ENCODE data around the gene NUAK1. TPM values are rescaled to one million over a fixed set of nuclear protein-coding genes. Genes with fewer than 3 reads are reported as not detected.

NUAK1 gene
- total RNA-seq, 1 donor: 21.7 TPM

DNA sequence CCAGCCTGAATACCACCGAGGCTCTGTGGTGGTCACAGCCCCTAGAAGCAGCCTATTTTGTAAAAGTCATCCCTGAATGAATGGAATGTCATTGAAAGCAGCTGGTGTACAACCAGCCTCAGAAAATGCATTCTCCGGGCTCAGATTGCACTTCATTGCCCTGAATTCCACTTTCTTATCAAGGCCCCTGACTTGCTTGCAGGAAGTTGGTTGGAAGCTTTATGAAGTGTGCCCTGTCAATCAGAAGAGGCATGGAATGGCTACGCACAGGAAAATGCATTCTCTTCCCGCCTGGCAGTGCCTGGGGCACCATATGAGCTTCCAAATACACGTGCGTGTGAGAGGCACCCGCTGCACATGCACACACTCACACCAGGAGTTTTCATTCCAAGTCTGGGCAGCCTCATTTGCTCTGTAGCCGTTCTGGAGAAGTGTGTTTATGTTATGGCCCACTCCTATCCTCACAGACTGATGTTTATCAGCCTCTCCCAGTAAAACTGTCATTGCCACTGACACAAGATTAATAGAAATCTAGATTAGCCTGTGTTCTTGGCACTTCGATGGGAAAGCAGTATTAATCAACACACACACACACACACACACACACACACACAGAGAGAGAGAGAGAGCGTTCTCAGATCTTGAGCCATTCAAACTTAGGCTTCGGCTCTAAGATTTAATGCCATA lies 63.9 kb downstream of the NUAK1 start:
- Histone ChIP-seq H3K36me3 (ENCODE audit: insufficient read depth, low read length) (peaks cover 31% of the 10 kb centered on the region), H2AFZ (ENCODE audit: low read length) (no peak overlapping the region), H3K9me3 (ENCODE audit: low read depth, low read length) (no peaks in the 10 kb centered on the region), H3K79me2 (ENCODE audit: insufficient read depth, low read length) (no peaks in the 10 kb centered on the region), H3K4me3 (ENCODE audit: insufficient read depth, low read length) (no peak overlapping the region), H3K27ac (ENCODE audit: low read depth, low read length) (no peak overlapping the region), H3K4me1 (ENCODE audit: insufficient read depth, low read length) (peaks cover 24% of the 10 kb centered on the region), H4K20me1 (ENCODE audit: insufficient read depth, low read length) (no peaks in the 10 kb centered on the region), H3K27me3 (ENCODE audit: insufficient read depth, low read length) (no peaks in the 10 kb centered on the region), H3K4me2 (ENCODE audit: insufficient read depth, low read length) (no peak overlapping the region)
- DNase-seq (ENCODE audit: insufficient read length, low spot score, missing footprints): no peak
- TF ChIP-seq, protein P1, sequence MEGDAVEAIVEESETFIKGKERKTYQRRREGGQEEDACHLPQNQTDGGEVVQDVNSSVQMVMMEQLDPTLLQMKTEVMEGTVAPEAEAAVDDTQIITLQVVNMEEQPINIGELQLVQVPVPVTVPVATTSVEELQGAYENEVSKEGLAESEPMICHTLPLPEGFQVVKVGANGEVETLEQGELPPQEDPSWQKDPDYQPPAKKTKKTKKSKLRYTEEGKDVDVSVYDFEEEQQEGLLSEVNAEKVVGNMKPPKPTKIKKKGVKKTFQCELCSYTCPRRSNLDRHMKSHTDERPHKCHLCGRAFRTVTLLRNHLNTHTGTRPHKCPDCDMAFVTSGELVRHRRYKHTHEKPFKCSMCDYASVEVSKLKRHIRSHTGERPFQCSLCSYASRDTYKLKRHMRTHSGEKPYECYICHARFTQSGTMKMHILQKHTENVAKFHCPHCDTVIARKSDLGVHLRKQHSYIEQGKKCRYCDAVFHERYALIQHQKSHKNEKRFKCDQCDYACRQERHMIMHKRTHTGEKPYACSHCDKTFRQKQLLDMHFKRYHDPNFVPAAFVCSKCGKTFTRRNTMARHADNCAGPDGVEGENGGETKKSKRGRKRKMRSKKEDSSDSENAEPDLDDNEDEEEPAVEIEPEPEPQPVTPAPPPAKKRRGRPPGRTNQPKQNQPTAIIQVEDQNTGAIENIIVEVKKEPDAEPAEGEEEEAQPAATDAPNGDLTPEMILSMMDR (IDR thresholded peaks at IDR 0.05; ENCODE audit: extremely low read depth, low read depth, low read length): no peak

DNA sequence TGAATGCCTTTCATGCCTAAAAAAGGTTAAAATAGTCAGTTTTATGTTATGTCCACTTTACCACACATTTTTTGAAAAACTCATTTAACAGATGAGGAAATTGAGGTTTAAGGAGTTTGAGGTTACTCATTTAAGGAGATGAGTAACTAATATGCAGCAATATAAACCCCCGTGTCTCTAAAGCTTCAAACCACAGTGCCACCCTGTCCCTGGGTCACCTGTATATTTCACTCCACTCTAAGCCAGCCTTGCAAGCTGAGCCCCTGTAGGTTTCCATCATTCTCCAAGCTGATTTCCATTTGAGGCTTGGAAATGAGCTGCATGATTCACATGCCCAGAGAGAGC lies 64.4 kb downstream of the NUAK1 start:
- TF ChIP-seq, protein P1 (IDR thresholded peaks at IDR 0.05; ENCODE audit: extremely low read depth, low read depth, low read length): no peak
- H3K27me3 ChIP-seq (ENCODE audit: insufficient read depth, low read length): no peaks in the 10 kb centered on the region
- H3K4me3 ChIP-seq (ENCODE audit: insufficient read depth, low read length): no peak overlapping the region
- H4K20me1 ChIP-seq (ENCODE audit: insufficient read depth, low read length): no peaks in the 10 kb centered on the region
- H3K4me2 ChIP-seq (ENCODE audit: insufficient read depth, low read length): no peak overlapping the region
- peaks cover 20% of the 10 kb centered on the region for H3K4me1 ChIP-seq (ENCODE audit: insufficient read depth, low read length)
- no peak for DNase-seq (ENCODE audit: insufficient read length, low spot score, missing footprints)
- peaks cover 36% of the 10 kb centered on the region for H3K36me3 ChIP-seq (ENCODE audit: insufficient read depth, low read length)
- H3K27ac ChIP-seq (ENCODE audit: low read depth, low read length): no peak overlapping the region
- no peaks in the 10 kb centered on the region for H3K79me2 ChIP-seq (ENCODE audit: insufficient read depth, low read length)
- H2AFZ ChIP-seq (ENCODE audit: low read length): no peak overlapping the region
- H3K9me3 ChIP-seq (ENCODE audit: low read depth, low read length): no peaks in the 10 kb centered on the region

DNA sequence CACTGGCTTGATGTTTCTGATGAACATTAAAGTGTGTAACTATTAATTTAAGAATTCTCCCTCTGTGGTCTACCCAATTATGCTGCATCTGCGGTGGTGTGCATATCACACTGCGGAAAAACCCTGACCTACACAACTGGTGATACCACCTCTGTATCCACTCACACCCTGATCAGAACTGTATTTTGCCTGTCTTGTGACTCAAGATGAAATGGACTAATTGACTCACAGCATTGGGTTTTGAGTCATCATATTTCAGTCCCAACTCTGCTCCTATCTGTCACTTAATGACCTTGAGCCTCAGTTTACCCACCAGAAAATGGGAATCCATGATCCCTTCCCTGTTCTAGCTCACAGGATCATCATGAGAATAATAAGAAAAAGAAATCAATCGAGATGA lies 65.6 kb downstream of the NUAK1 start:
- TF ChIP-seq, protein P1 (IDR thresholded peaks at IDR 0.05; ENCODE audit: extremely low read depth, low read depth, low read length): no peak
- Histone ChIP-seq H3K4me3 (ENCODE audit: insufficient read depth, low read length) (no peak overlapping the region), H3K4me2 (ENCODE audit: insufficient read depth, low read length) (no peak overlapping the region), H3K36me3 (ENCODE audit: insufficient read depth, low read length) (peaks cover 42% of the 10 kb centered on the region), H3K27ac (ENCODE audit: low read depth, low read length) (no peak overlapping the region), H3K27me3 (ENCODE audit: insufficient read depth, low read length) (no peaks in the 10 kb centered on the region), H4K20me1 (ENCODE audit: insufficient read depth, low read length) (no peaks in the 10 kb centered on the region), H2AFZ (ENCODE audit: low read length) (no peak overlapping the region), H3K9me3 (ENCODE audit: low read depth, low read length) (no peaks in the 10 kb centered on the region), H3K4me1 (ENCODE audit: insufficient read depth, low read length) (peaks cover 10% of the 10 kb centered on the region), H3K79me2 (ENCODE audit: insufficient read depth, low read length) (no peaks in the 10 kb centered on the region)
- no peak for DNase-seq (ENCODE audit: insufficient read length, low spot score, missing footprints)

DNA sequence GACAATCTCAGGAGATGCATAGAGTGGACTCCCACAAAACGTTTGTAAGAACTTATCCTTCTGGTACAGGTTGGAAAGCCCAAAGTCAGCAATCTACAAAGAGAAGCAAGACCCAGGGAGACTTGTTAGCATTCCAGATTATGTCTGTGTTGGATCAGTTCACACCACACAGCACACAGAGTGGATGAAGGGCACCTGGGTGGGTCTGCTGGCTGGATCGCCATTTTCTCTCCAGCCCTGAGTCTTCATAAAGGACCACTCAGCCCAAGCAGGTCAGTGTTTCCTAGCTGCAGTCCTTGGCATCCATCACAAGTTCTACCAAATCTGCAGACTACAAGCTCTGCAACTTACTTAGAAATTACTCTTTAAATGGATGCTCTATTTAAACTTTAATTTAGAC lies 66.0 kb downstream of the NUAK1 start:
- no peaks in the 10 kb centered on the region for H3K79me2 ChIP-seq (ENCODE audit: insufficient read depth, low read length)
- no peak overlapping the region for H3K4me2 ChIP-seq (ENCODE audit: insufficient read depth, low read length)
- no peak overlapping the region for H3K4me3 ChIP-seq (ENCODE audit: insufficient read depth, low read length)
- H4K20me1 ChIP-seq (ENCODE audit: insufficient read depth, low read length): no peaks in the 10 kb centered on the region
- no peak overlapping the region for H3K27ac ChIP-seq (ENCODE audit: low read depth, low read length)
- peaks cover 42% of the 10 kb centered on the region for H3K36me3 ChIP-seq (ENCODE audit: insufficient read depth, low read length)
- no peak overlapping the region for H2AFZ ChIP-seq (ENCODE audit: low read length)
- H3K4me1 ChIP-seq (ENCODE audit: insufficient read depth, low read length): peaks cover 9% of the 10 kb centered on the region
- no peak for DNase-seq (ENCODE audit: insufficient read length, low spot score, missing footprints)
- no peaks in the 10 kb centered on the region for H3K9me3 ChIP-seq (ENCODE audit: low read depth, low read length)
- TF ChIP-seq, protein P1 (IDR thresholded peaks at IDR 0.05; ENCODE audit: extremely low read depth, low read depth, low read length): no peak
- H3K27me3 ChIP-seq (ENCODE audit: insufficient read depth, low read length): no peaks in the 10 kb centered on the region

All from osteoblast (primary cell).